RWPE1 (cell line): ENCODE measurements around the gene VSTM4.

Experiments
- CTCF ChIA-PET: fragments of 350-600 bp; sonication (Branson Sonifier 250); formaldehyde crosslinking; extraction: SDS; loops from one replicate; lab custom pipeline; 2021; lab: Yijun Ruan, JAX
- POLR2A ChIA-PET: fragments of 400-600 bp; formaldehyde crosslinking; extraction: SDS; loops from one replicate; lab custom pipeline; 2020; ENCODE audit warnings: antibody characterized with exemption; ENCODE audit not compliant: low non-redundant PET; lab: Yijun Ruan, JAX
- DNase-seq: peaks from one replicate; pipeline ENCODE4 v3.0.0; 2012; ENCODE audit warnings: low spot score
- H3K27ac ChIP-seq: fragments of 450-650 bp; 2 replicates; pipeline ENCODE4 v1.5.1; 2017
- TF ChIP-seq, protein P1 (sequence below): fragments of 450-650 bp; conservative IDR thresholded peaks from 2 replicates; pipeline ENCODE4 v1.5.1; 2017; ENCODE audit warnings: low read depth, mild to moderate bottlenecking

Gene VSTM4

DNA sequence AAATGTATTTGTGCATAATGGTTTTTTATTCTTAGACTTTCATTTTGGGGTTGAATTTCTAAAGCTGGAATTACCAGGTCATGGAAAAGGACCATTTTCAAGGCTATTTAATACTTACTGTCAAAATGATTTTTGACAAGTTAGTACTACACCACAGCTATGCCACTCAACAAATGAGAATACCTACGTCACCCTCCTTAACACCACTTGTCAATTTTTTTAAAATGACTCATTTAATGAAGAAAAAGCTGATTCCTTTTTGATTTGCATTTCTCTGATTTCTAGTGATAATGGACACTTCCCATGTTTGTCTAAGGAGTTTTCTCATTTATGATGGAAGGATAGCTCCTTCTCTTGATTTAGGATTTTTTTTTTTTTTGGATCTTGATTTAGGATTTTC is 63.3 kb downstream of the VSTM4 start:
- CTCF ChIA-PET: no interaction called here
- POLR2A ChIA-PET: no interaction called here
- TF ChIP-seq, protein P1, sequence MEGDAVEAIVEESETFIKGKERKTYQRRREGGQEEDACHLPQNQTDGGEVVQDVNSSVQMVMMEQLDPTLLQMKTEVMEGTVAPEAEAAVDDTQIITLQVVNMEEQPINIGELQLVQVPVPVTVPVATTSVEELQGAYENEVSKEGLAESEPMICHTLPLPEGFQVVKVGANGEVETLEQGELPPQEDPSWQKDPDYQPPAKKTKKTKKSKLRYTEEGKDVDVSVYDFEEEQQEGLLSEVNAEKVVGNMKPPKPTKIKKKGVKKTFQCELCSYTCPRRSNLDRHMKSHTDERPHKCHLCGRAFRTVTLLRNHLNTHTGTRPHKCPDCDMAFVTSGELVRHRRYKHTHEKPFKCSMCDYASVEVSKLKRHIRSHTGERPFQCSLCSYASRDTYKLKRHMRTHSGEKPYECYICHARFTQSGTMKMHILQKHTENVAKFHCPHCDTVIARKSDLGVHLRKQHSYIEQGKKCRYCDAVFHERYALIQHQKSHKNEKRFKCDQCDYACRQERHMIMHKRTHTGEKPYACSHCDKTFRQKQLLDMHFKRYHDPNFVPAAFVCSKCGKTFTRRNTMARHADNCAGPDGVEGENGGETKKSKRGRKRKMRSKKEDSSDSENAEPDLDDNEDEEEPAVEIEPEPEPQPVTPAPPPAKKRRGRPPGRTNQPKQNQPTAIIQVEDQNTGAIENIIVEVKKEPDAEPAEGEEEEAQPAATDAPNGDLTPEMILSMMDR: no peak

DNA sequence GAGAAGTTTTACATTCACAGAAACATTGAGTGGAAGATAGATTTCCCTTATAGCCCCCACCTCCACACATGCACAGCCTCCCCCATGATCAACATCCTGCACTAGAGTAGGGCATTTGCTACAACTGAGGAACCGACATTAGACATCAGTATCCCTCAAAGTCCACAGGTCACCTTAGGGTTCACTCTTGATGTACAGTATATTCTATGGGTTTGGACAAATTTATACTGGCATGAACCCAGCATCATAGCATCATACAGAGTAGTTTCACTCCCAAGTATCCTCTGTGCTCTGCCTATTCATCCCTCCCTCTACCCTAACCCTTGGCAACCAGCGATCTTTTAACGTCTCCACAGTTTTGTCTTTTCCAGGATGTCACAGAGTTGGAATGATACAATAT is 64.4 kb downstream of the VSTM4 start:
- ChIA-PET CTCF (interaction anchor here (0.6 kb wide), 1 partner anchor 20 kb away, joined by 6 read pairs; no protein-coding TSS in a partner anchor), POLR2A (no interaction called here)
- H3K27ac ChIP-seq: no peak overlapping the region
- DNase-seq: no peak
- TF ChIP-seq, protein P1: no peak

More for the DNA sequence above, 63.3 kb downstream of the VSTM4 start:
- H3K27ac ChIP-seq: no peak overlapping the region
- no peak for DNase-seq

DNA sequence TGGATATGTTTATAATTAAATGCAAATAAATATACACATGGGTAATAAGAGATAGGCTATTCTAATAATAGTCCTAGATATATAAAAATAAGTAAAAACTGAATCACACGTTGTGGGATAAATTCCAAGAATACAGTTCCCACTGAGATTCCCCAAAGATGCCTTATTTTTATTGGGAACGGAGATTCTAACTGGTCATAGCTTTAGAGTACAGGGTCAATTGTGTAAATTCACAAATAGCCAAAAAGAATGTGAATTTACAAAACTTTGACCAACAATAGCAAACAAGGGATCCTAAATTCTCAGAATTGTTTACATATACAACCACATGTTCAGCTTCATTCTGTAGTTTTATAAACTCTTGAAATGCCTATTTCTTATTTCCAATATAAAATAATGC is 65.0 kb downstream of the VSTM4 start:
- no peak for DNase-seq
- no peak overlapping the region for H3K27ac ChIP-seq
- ChIA-PET POLR2A (no interaction called here), CTCF (interaction anchor here (0.6 kb wide), 1 partner anchor 20 kb away, joined by 6 read pairs; no protein-coding TSS in a partner anchor)
- TF ChIP-seq, protein P1: no peak

DNA sequence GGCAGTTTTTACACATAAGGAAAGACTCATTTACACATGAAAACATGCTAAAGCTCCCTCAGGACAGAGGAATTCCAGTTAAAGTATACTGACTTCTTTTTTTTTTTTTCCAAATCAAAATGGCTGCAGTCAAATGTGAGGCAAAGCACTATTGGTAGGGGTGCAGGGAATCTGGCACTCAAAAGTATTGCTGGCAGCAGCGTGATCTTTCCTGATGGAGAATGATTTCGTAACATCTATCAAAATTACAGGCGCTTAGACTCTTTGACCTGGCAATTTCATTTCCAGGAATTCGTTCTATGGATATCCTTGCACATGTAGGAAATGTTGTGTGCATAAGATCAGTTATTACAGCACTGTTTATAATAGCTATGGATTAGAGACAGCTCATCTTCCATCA is 65.7 kb downstream of the VSTM4 start:
- no peak for DNase-seq
- ChIA-PET POLR2A (no interaction called here), CTCF (no interaction called here)
- H3K27ac ChIP-seq: no peak overlapping the region
- TF ChIP-seq, protein P1: no peak

- DNase-seq: no peak
- no peak overlapping the region for H3K27ac ChIP-seq
- ChIA-PET POLR2A (no interaction called here), CTCF (interaction anchor here (0.5 kb wide), 1 partner anchor 125 kb away, joined by 3 read pairs; no protein-coding TSS in a partner anchor)
- TF ChIP-seq, protein P1: no peak
Observed at GRCh38 chr10:49047128-49047639, 68.1 kb downstream of the VSTM4 start.

- POLR2A ChIA-PET: no interaction called here
- no peak for DNase-seq
- TF ChIP-seq, protein P1: no peak
- CTCF ChIA-PET: no interaction called here
- H3K27ac ChIP-seq: no peak overlapping the region
Observed at GRCh38 chr10:49044293-49045193, 70.8 kb downstream of the VSTM4 start.
